HCT116 (cell line): ENCODE measurements around the gene PNMA6E. TPM values are rescaled to one million over a fixed set of nuclear protein-coding genes. Genes with fewer than 3 reads are reported as not detected.

Experiments used
- ATAC-seq: fragments of 200-7000 bp; cut with Tn5 transposase; 2 replicates; pipeline ENCODE4 v1.9.1; 2020; ENCODE audit warnings: mild to moderate bottlenecking, moderate library complexity
- BruUV-seq: library from RNA; stranded (reverse); fragments of 400-500 nt; replicated peaks from 2 replicates; lab custom pipeline; 2021; lab: Mats Ljungman, UMichigan
- CTCF ChIA-PET: fragments of 300-600 bp; sonication (Branson Sonifier 250); formaldehyde crosslinking; loops from one replicate; lab custom pipeline; 2021; ENCODE audit warnings: antibody characterized with exemption; lab: Charles Lee
- POLR2A ChIA-PET: fragments of 300-600, 350-600 bp; sonication (Branson Sonifier 250); formaldehyde crosslinking; loops from one replicate; lab custom pipeline; 2021; ENCODE audit warnings: antibody characterized with exemption; lab: Charles Lee
- RAD21 ChIA-PET, 2 experiments: fragments of 300-600 bp; sonication (Branson Sonifier 250); formaldehyde crosslinking; loops; one replicate each; lab custom pipeline; 2023; ENCODE audit warnings: low total read pairs in 2 of 2; ENCODE audit not compliant: uncharacterized antibody in 2 of 2, unreplicated experiment in 2 of 2, low non-redundant PET in 1 of 2; lab: Charles Lee
- DNase-seq: peaks from one replicate; pipeline ENCODE4 v3.0.0-alpha.2; 2010; ENCODE audit warnings: low read depth, low spot score
- H2AFZ ChIP-seq: fragments of 200-600 bp; shearing (Covaris generic), sonication (generic); 2 replicates; pipeline ENCODE4 v1.6.1; 2017; ENCODE audit warnings: low read depth, mixed run types, mixed read lengths, antibody characterized with exemption, low read length; ENCODE audit not compliant: poor library complexity, severe bottlenecking
- H3K27ac ChIP-seq: 2 replicates; pipeline ENCODE4 v1.5.1; 2012; ENCODE audit warnings: low read depth, low read length
- H3K27me3 ChIP-seq: fragments of 200-600 bp; sonication (generic); 2 replicates; pipeline ENCODE4 v1.6.1; 2016; ENCODE audit warnings: mixed run types, low read length, mixed read lengths; ENCODE audit not compliant: insufficient read depth
- H3K36me3 ChIP-seq, 2 experiments: fragments of 200-500 bp in 1 of 2; fragments of 200-600 bp in 1 of 2; sonication (Bioruptor generic) in 1 of 2; sonication (generic) in 1 of 2; 2 replicates each; pipeline versions ENCODE4 v1.5.1 to v1.6.1; 2014 to 2016; ENCODE audit warnings: low read length in 2 of 2, inconsistent platforms in 1 of 2, mixed read lengths in 1 of 2, mixed run types in 1 of 2; ENCODE audit not compliant: insufficient read depth in 2 of 2, control insufficient read depth in 1 of 2
- H3K4me1 ChIP-seq, 2 experiments: fragments of 200-600 bp in 1 of 2; sonication (generic) in 1 of 2; 2 replicates each; pipeline versions ENCODE4 v1.5.1 to v1.6.1; 2012 to 2017; ENCODE audit warnings: low read length in 2 of 2, inconsistent platforms in 1 of 2, mild to moderate bottlenecking in 1 of 2, mixed read lengths in 1 of 2, mixed run types in 1 of 2, moderate library complexity in 1 of 2; ENCODE audit not compliant: insufficient read depth in 2 of 2, control insufficient read depth in 1 of 2
- H3K4me2 ChIP-seq: fragments of 200-600 bp; sonication (generic); 2 replicates; pipeline ENCODE4 v1.6.1; 2017; ENCODE audit warnings: mixed run types, low read length, mixed read lengths
- H3K4me3 ChIP-seq, 2 experiments: fragments of 200-600 bp in 1 of 2; sonication (generic) in 1 of 2; replicated peaks in 1 of 2; 2 replicates each; pipeline ENCODE4 v1.5.1; 2011 to 2016; ENCODE audit warnings: low read length in 2 of 2, control low read depth in 1 of 2, low read depth in 1 of 2, mild to moderate bottlenecking in 1 of 2, mixed read lengths in 1 of 2, mixed run types in 1 of 2
- H3K79me2 ChIP-seq: fragments of 200-600 bp; sonication (generic); 2 replicates; pipeline ENCODE4 v1.6.1; 2017; ENCODE audit warnings: mild to moderate bottlenecking, mixed run types, low read length, moderate library complexity, mixed read lengths; ENCODE audit not compliant: insufficient read depth
- H3K9ac ChIP-seq: fragments of 200-600 bp; sonication (generic); 2 replicates; pipeline ENCODE4 v1.6.1; 2016; ENCODE audit warnings: low read length, mixed read lengths
- H3K9me2 ChIP-seq: fragments of 200-600 bp; sonication (generic), shearing (Covaris generic); 2 replicates; pipeline ENCODE4 v1.6.1; 2017; ENCODE audit warnings: mixed run types, mild to moderate bottlenecking, moderate library complexity; ENCODE audit not compliant: insufficient read depth
- H3K9me3 ChIP-seq, 2 experiments: fragments of 200-500 bp in 1 of 2; fragments of 200-600 bp in 1 of 2; sonication (Bioruptor generic) in 1 of 2; sonication (generic) in 1 of 2; 2 replicates each; pipeline ENCODE4 v1.6.1; 2014 to 2017; ENCODE audit warnings: low read length in 2 of 2, mixed read lengths in 2 of 2, inconsistent platforms in 1 of 2, low read depth in 1 of 2, mild to moderate bottlenecking in 1 of 2, mixed run types in 1 of 2, moderate library complexity in 1 of 2; ENCODE audit not compliant: control insufficient read depth in 1 of 2, insufficient read depth in 1 of 2
- H4K20me1 ChIP-seq: fragments of 200-600 bp; sonication (generic), shearing (Covaris generic); 2 replicates; pipeline ENCODE4 v1.6.1; 2017; ENCODE audit warnings: mixed run types, mild to moderate bottlenecking, moderate library complexity; ENCODE audit not compliant: insufficient read depth
- CBX3 ChIP-seq: IDR thresholded peaks from 2 replicates; pipeline ENCODE4 v1.6.1; 2012; ENCODE audit warnings: low read depth
- CEBPB ChIP-seq: IDR thresholded peaks from 2 replicates; pipeline ENCODE4 v1.6.1; 2012; ENCODE audit warnings: low read depth
- EGR1 ChIP-seq: IDR thresholded peaks from 2 replicates; pipeline ENCODE4 v1.6.1; 2012; ENCODE audit warnings: low read depth
- ELF1 ChIP-seq: IDR thresholded peaks from 2 replicates; pipeline ENCODE4 v1.6.1; 2012; ENCODE audit warnings: low read depth, borderline replicate concordance
- EZH2phosphoT487 ChIP-seq: fragments of 200-600 bp; IDR thresholded peaks from 2 replicates; pipeline ENCODE4 v1.6.1; 2018; ENCODE audit warnings: antibody characterized with exemption, borderline replicate concordance
- FOSL1 ChIP-seq: IDR thresholded peaks from 2 replicates; pipeline ENCODE4 v1.6.1; 2012; ENCODE audit warnings: low read depth
- JUND ChIP-seq: IDR thresholded peaks from 2 replicates; pipeline ENCODE4 v1.6.1; 2012
- POLR2AphosphoS5 ChIP-seq: IDR thresholded peaks from 2 replicates; pipeline ENCODE4 v1.6.1; 2011; ENCODE audit warnings: mild to moderate bottlenecking, low read depth, low read length, moderate library complexity
- SIN3A ChIP-seq: IDR thresholded peaks from 2 replicates; pipeline ENCODE4 v1.6.1; 2012; ENCODE audit warnings: low read depth
- SP1 ChIP-seq: IDR thresholded peaks from 2 replicates; pipeline ENCODE4 v1.6.1; 2012; ENCODE audit warnings: low read depth
- TCF7L2 ChIP-seq: IDR thresholded peaks from 2 replicates; pipeline ENCODE4 v1.7.0; 2011; ENCODE audit warnings: borderline replicate concordance, inconsistent platforms; ENCODE audit not compliant: insufficient read depth, insufficient read length; ENCODE audit errors: extremely low read depth
- YY1 ChIP-seq: IDR thresholded peaks from 2 replicates; pipeline ENCODE4 v1.6.1; 2011; ENCODE audit warnings: low read length, low read depth, moderate library complexity, mild to moderate bottlenecking; ENCODE audit not compliant: insufficient replicate concordance; ENCODE audit errors: extremely low read depth
- ZFX ChIP-seq: fragments of 450-650 bp; IDR thresholded peaks from 2 replicates; pipeline ENCODE4 v1.6.1; 2017
- ZNF274 ChIP-seq: fragments of 200-500 bp; sonication (Bioruptor generic); IDR thresholded peaks from 2 replicates; pipeline ENCODE4 v1.6.1; 2014; ENCODE audit warnings: mild to moderate bottlenecking, low read depth, low read length, inconsistent platforms
- intact Hi-C: fragments of 100-400 bp; cut with micrococcal nuclease; formaldehyde crosslinking; loops from 2 replicates; pipeline ENCODE4 v1.10.0; 2022
- total RNA-seq: library from RNA; stranded (reverse); gene quantifications from one replicate; pipeline ENCODE4 v1.2.1, GENCODE V29; 2021; ENCODE audit not compliant: unreplicated experiment
- TF ChIP-seq, protein P1 (sequence below): IDR thresholded peaks from 2 replicates; pipeline ENCODE4 v1.6.1; 2012
- TF ChIP-seq, protein P2 (sequence below): IDR thresholded peaks from 2 replicates; pipeline ENCODE4 v1.6.1; 2011; ENCODE audit warnings: mild to moderate bottlenecking, low read length, moderate library complexity; ENCODE audit not compliant: insufficient replicate concordance; ENCODE audit errors: extremely low read depth
- TF ChIP-seq, protein P3 (sequence below): IDR thresholded peaks from 2 replicates; pipeline ENCODE4 v1.6.1; 2012
- TF ChIP-seq, protein P4 (sequence below), 3 experiments: fragments of 200-600 bp in 1 of 3; sonication (generic) in 1 of 3; IDR thresholded peaks in 2 of 3; conservative IDR thresholded peaks in 1 of 3; 2 replicates each; pipeline ENCODE4 v1.5.1; 2012 to 2017; ENCODE audit warnings: low read depth in 2 of 3, low read length in 2 of 3, antibody characterized with exemption in 1 of 3, borderline replicate concordance in 1 of 3, control low read depth in 1 of 3, mild to moderate bottlenecking in 1 of 3, mixed read lengths in 1 of 3, mixed run types in 1 of 3, moderate library complexity in 1 of 3; ENCODE audit not compliant: insufficient read depth in 1 of 3

PNMA6E gene
- total RNA-seq, 1 experiment from 2014 or later: not detected

DNA sequence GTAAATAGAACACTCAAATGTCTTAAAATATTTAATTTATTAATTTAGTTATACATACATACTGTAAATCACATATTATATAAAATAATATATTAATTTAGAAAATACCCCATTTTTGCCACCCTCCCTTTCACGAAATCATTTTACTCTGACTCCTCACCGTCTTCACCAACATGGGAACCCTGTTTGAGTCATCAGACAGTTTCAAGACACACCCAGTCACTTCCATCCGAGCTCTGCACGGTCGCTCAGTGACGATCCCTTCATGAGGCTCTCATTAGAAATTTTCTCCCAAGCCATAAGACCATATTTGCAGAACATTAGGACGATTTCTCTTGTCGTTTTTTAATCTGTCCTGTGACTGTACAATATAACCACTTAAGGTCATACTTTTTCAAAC is 52.7 kb downstream of the PNMA6E start:
- RAD21 ChIA-PET: no interaction called here
- no peaks in the 10 kb centered on the region for H3K79me2 ChIP-seq
- BruUV-seq: no TSS peak
- H3K36me3 ChIP-seq: no peaks in the 10 kb centered on the region
- POLR2A ChIA-PET: no interaction called here
- no peak overlapping the region for H3K27ac ChIP-seq
- CTCF ChIA-PET: no interaction called here
- DNase-seq (no peak), ATAC-seq (no peak)
- no peaks in the 10 kb centered on the region for H3K9me2 ChIP-seq
- H3K4me1 ChIP-seq: no peaks in the 10 kb centered on the region
- no peaks in the 10 kb centered on the region for H4K20me1 ChIP-seq
- TF ChIP-seq FOSL1 (no peak), SP1 (no peak), ZFX (no peak), POLR2AphosphoS5 (no peak), CBX3 (no peak), ZNF274 (no peak), EZH2phosphoT487 (no peak), EGR1 (no peak), TCF7L2 (no peak), SIN3A (no peak), ELF1 (no peak), CEBPB (no peak), JUND (no peak), YY1 (no peak)
- TF ChIP-seq, protein P1, sequence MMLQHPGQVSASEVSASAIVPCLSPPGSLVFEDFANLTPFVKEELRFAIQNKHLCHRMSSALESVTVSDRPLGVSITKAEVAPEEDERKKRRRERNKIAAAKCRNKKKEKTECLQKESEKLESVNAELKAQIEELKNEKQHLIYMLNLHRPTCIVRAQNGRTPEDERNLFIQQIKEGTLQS: no peak
- TF ChIP-seq, protein P2, sequence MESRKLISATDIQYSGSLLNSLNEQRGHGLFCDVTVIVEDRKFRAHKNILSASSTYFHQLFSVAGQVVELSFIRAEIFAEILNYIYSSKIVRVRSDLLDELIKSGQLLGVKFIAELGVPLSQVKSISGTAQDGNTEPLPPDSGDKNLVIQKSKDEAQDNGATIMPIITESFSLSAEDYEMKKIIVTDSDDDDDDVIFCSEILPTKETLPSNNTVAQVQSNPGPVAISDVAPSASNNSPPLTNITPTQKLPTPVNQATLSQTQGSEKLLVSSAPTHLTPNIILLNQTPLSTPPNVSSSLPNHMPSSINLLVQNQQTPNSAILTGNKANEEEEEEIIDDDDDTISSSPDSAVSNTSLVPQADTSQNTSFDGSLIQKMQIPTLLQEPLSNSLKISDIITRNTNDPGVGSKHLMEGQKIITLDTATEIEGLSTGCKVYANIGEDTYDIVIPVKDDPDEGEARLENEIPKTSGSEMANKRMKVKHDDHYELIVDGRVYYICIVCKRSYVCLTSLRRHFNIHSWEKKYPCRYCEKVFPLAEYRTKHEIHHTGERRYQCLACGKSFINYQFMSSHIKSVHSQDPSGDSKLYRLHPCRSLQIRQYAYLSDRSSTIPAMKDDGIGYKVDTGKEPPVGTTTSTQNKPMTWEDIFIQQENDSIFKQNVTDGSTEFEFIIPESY: no peak
- TF ChIP-seq, protein P3, sequence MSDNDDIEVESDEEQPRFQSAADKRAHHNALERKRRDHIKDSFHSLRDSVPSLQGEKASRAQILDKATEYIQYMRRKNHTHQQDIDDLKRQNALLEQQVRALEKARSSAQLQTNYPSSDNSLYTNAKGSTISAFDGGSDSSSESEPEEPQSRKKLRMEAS: no peak
- TF ChIP-seq, protein P4, sequence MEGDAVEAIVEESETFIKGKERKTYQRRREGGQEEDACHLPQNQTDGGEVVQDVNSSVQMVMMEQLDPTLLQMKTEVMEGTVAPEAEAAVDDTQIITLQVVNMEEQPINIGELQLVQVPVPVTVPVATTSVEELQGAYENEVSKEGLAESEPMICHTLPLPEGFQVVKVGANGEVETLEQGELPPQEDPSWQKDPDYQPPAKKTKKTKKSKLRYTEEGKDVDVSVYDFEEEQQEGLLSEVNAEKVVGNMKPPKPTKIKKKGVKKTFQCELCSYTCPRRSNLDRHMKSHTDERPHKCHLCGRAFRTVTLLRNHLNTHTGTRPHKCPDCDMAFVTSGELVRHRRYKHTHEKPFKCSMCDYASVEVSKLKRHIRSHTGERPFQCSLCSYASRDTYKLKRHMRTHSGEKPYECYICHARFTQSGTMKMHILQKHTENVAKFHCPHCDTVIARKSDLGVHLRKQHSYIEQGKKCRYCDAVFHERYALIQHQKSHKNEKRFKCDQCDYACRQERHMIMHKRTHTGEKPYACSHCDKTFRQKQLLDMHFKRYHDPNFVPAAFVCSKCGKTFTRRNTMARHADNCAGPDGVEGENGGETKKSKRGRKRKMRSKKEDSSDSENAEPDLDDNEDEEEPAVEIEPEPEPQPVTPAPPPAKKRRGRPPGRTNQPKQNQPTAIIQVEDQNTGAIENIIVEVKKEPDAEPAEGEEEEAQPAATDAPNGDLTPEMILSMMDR (IDR thresholded peaks at IDR 0.05 in 2 of 3, conservative IDR thresholded peaks at IDR 0.05 in 1 of 3; ENCODE audit: borderline replicate concordance in 1 of 3, insufficient read depth in 1 of 3, low read depth in 2 of 3, low read length in 2 of 3): no peak
- TF ChIP-seq, all 23 proteins: peak for 0
- Histone ChIP-seq H3K27me3 (no peaks in the 10 kb centered on the region), H3K9me3 (no peaks in the 10 kb centered on the region), H2AFZ (no peak overlapping the region), H3K4me3 (no peak overlapping the region), H3K9ac (no peak overlapping the region), H3K4me2 (no peak overlapping the region)
- intact Hi-C loops: no loop called here
